Astrocyte of the spinal cord (primary cell): ENCODE data around the gene TGFBRAP1.

Source experiments
- DNase-seq: peaks from one replicate; pipeline ENCODE4 v3.0.0; 2011; ENCODE audit warnings: low read depth, low spot score
- H3K4me3 ChIP-seq: 2 replicates; pipeline ENCODE4 v1.5.1; 2011; ENCODE audit warnings: low read depth, mild to moderate bottlenecking, low read length, moderate library complexity
- in situ Hi-C: cut with HindIII; loops from 2 replicates; pipeline ENCODE4 v1.10.0; 2017; ENCODE audit warnings: low sequenced_read_pairs
- TF ChIP-seq, protein P1 (sequence below): IDR thresholded peaks from 2 replicates; pipeline ENCODE4 v1.5.1; 2012; ENCODE audit warnings: low read depth, mild to moderate bottlenecking, low read length, inconsistent platforms

TGFBRAP1 gene

DNA sequence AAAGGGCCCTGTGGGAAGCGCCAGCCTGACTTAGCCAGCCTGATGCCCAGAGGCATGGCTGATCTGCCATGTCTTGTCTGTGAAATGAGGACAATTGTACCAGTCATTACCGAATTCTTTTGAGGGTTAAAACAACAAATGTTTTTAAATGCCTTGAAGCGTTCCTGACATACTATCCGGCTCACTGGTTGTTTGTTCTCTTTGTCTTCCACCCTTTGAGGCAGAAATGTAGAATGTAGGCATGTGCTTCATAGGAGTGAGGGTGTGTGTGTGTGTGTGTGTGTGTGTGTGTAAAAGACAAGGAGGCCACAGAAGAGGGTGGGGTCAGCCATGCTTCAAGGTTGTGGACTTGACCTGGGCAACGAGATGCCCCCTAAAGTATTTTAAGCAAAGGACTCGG is 35.5 kb downstream of the TGFBRAP1 start:
- in situ Hi-C loops, result no loop called here
- H3K4me3 ChIP-seq, result no peak overlapping the region
- no peak for DNase-seq
- TF ChIP-seq, protein P1, sequence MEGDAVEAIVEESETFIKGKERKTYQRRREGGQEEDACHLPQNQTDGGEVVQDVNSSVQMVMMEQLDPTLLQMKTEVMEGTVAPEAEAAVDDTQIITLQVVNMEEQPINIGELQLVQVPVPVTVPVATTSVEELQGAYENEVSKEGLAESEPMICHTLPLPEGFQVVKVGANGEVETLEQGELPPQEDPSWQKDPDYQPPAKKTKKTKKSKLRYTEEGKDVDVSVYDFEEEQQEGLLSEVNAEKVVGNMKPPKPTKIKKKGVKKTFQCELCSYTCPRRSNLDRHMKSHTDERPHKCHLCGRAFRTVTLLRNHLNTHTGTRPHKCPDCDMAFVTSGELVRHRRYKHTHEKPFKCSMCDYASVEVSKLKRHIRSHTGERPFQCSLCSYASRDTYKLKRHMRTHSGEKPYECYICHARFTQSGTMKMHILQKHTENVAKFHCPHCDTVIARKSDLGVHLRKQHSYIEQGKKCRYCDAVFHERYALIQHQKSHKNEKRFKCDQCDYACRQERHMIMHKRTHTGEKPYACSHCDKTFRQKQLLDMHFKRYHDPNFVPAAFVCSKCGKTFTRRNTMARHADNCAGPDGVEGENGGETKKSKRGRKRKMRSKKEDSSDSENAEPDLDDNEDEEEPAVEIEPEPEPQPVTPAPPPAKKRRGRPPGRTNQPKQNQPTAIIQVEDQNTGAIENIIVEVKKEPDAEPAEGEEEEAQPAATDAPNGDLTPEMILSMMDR, result no peak

DNA sequence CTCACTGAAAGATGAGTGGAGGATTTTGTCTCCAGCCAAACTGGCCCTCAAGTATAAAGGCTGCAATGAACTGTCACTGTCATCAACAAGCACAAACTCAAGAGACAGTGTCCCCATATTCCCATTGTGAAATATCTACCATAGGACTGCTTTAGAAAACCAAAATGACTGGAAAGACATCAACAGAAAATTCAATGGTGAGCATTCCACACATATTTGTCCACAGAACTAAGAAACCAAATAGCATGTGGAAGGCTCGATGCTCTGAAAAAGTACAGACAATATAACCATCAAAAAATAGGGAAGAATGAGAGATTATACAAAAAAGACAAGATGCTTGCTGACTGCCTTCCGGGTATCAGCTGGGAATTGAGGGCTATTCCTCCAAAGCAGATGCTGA is 37.6 kb downstream of the TGFBRAP1 start:
- TF ChIP-seq, protein P1, result no peak
- H3K4me3 ChIP-seq, result no peak overlapping the region
- peak; percentile 4 for DNase-seq
- in situ Hi-C loops, result no loop called here

DNA sequence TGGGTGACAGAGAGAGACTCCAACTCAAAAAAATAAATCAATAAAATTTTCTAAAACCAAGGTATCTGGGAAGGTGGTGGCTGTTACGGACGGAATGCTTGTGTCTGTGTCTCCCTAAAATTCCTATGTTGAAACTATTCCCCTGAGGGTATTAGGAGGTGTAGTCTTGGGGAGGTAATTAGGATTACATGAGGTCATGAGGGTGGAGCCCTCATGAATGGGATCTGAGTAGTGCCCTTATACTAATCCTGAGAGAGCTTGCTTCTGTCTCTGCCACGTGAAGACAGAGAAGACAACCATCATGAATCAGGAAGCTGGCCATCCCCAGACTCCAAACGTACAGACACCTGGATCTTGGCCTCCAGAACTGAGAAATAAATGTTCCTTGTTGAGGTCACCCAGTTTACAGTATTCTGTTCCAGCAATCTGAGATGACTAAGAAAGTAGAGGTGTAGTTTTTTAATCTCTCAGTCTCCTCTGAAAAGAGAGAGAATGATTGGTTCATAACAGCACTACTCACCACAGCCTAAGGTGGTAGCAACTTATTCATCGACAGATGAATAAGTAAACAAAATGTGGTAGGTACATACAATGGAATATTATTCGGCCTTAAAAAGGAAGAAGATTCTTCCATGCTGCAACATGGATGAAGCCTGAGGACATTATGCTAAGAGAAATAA is 38.4 kb downstream of the TGFBRAP1 start:
- in situ Hi-C loops, result no loop called here
- no peak overlapping the region for H3K4me3 ChIP-seq
- TF ChIP-seq, protein P1, result no peak
- DNase-seq, result no peak

DNA sequence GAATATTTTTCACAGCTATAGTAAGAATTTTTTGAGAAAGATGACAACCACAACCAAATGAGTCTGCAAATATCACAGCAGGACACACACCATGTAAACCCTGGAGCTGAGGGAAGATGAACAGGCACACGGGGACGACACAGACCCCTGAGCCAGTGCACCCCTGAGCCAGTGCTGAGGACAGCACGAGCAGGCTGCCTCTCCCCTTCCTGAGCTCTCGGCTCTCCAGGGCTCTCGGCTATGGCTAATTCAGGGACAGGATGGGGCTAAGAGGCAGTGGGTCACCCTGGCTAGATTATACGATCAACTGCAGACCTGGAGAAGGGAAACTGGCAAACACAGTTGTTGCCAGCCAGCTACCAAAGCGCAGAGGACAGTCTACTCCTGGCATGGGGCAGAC is 41.4 kb downstream of the TGFBRAP1 start:
- DNase-seq, result no peak
- H3K4me3 ChIP-seq, result no peak overlapping the region
- in situ Hi-C loops, result no loop called here
- TF ChIP-seq, protein P1, result no peak

DNA sequence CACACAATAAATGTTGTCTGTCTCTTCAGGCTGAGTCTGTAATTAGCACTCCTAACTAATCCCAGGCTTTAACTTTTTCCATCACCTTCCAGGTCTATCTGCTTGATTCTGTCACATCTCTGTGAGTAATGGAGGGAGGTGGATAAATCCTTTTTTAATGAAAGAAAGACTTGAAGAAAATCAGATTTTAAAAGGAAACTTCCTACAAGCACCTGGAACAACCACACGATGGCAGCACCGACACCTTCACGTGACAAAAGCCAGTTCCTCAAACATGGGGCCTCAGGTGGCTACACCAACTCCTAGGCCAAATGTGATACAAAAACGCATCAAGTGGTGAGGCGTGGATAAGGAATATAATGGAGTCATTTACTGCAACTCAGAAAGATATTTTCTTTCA is 41.8 kb downstream of the TGFBRAP1 start:
- H3K4me3 ChIP-seq, result no peak overlapping the region
- in situ Hi-C loops, result no loop called here
- TF ChIP-seq, protein P1, result peak; percentile 57
- peak; percentile 42 for DNase-seq

DNA sequence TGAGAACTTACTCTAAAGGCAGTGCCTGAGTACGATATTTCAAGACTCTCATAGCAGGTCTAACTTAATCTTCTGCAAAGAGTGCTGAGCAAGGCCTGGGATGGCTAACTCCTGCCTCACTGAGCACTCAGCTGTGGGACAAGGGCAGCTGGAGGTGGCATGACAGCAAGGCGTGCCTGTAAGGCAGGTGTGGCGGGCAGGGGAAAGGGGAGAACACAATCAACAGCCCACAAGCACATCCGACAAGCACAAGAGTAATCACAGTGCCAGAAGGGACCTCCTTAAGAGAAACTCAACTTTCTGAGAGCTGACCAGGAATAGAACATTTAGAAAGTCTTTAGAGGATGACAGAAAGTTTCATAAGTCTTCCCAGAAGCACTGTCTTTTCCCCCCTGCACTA is 46.0 kb downstream of the TGFBRAP1 start:
- no peak for DNase-seq
- no peak overlapping the region for H3K4me3 ChIP-seq
- in situ Hi-C loops, result no loop called here
- TF ChIP-seq, protein P1, result no peak
